Lower lobe of right lung (tissue), 2 donors: ENCODE measurements around the gene ZFP91. TPM values are rescaled to one million over a fixed set of nuclear protein-coding genes. Genes with fewer than 3 reads are reported as not detected.

Experiments
- ATAC-seq, 2 donors: fragments of 200-7000 bp; cut with Tn5 transposase; one replicate each; pipeline ENCODE4 v1.9.1; 2020 to 2022; ENCODE audit warnings: mild to moderate bottlenecking in 2 of 2, moderate library complexity in 2 of 2
- DNase-seq: peaks from one replicate; pipeline ENCODE4 v3.0.0-alpha.2; 2020
- H3K27ac ChIP-seq: fragments of 200-600 bp; one replicate; pipeline ENCODE4 v1.8.0; 2022
- H3K27me3 ChIP-seq: fragments of 200-600 bp; one replicate; pipeline ENCODE4 v1.8.0; 2022; ENCODE audit warnings: low read depth
- H3K36me3 ChIP-seq: fragments of 200-600 bp; one replicate; pipeline ENCODE4 v1.8.0; 2022; ENCODE audit warnings: mild to moderate bottlenecking
- H3K4me1 ChIP-seq: fragments of 200-600 bp; one replicate; pipeline ENCODE4 v1.8.0; 2022
- H3K4me3 ChIP-seq: fragments of 200-600 bp; one replicate; pipeline ENCODE4 v1.8.0; 2022; ENCODE audit warnings: mild to moderate bottlenecking
- H3K9me3 ChIP-seq: fragments of 200-600 bp; one replicate; pipeline ENCODE4 v1.8.0; 2022
- CTCF ChIP-seq: fragments of 200-600 bp; IDR thresholded peaks from one replicate; pipeline ENCODE4 v1.8.0; 2022; ENCODE audit warnings: antibody characterized with exemption, mild to moderate bottlenecking
- intact Hi-C: fragments of 100-400 bp; cut with DNase I; formaldehyde crosslinking; loops from one replicate; pipeline ENCODE4 v1.11.0; 2022
- total RNA-seq: library from RNA; stranded (reverse); fragmentation: NEBNext Ultra II Directional; extraction: Animal tissue kit (Norgen Biotek cat#: 25700); gene quantifications from one replicate; pipeline ENCODE4 v1.2.1, GENCODE V29; 2021
- donor health status: DM: no; HTN: yes; CAD: no; lungs with severe emphysema.

The ZFP91 gene
- total RNA-seq, 1 donor from 2014 or later, result 44.5 TPM

- no peaks in the 10 kb centered on the region for H3K27me3 ChIP-seq
- H3K4me1 ChIP-seq, result peaks cover 11% of the 10 kb centered on the region
- intact Hi-C loops, result no loop called here
- H3K4me3 ChIP-seq, result no peak overlapping the region
- no peaks in the 10 kb centered on the region for H3K36me3 ChIP-seq
- no peak overlapping the region for H3K27ac ChIP-seq
- TF ChIP-seq CTCF, result no peak
- DNase-seq (no peak), ATAC-seq (no peak)
- H3K9me3 ChIP-seq, result no peaks in the 10 kb centered on the region
These were observed 52.5 kb downstream of the ZFP91 start for GRCh38 chr11:58631378-58631777.

- Histone ChIP-seq H3K4me1 (peaks cover under 1% of the 10 kb centered on the region), H3K9me3 (no peaks in the 10 kb centered on the region), H3K27ac (no peak overlapping the region), H3K36me3 (no peaks in the 10 kb centered on the region), H3K27me3 (no peaks in the 10 kb centered on the region), H3K4me3 (no peak overlapping the region)
- intact Hi-C loops, result no loop called here
- TF ChIP-seq CTCF, result no peak
- DNase-seq, result no peak
- ATAC-seq, result no peak
These were observed 53.6 kb downstream of the ZFP91 start for GRCh38 chr11:58632510-58632909.

- no peaks in the 10 kb centered on the region for H3K9me3 ChIP-seq
- DNase-seq, result no peak
- H3K27ac ChIP-seq, result no peak overlapping the region
- H3K36me3 ChIP-seq, result no peaks in the 10 kb centered on the region
- no peaks in the 10 kb centered on the region for H3K27me3 ChIP-seq
- no peak for ATAC-seq
- no peak for TF ChIP-seq CTCF
- peaks cover 16% of the 10 kb centered on the region for H3K4me1 ChIP-seq
- intact Hi-C loops, result no loop called here
- no peak overlapping the region for H3K4me3 ChIP-seq
These were observed 57.7 kb downstream of the ZFP91 start for GRCh38 chr11:58636587-58636986.

GRCh38 chr11:58637371-58637770, 58.5 kb downstream of the ZFP91 start:
- H3K9me3 ChIP-seq, result no peaks in the 10 kb centered on the region
- intact Hi-C loops, result no loop called here

DNA sequence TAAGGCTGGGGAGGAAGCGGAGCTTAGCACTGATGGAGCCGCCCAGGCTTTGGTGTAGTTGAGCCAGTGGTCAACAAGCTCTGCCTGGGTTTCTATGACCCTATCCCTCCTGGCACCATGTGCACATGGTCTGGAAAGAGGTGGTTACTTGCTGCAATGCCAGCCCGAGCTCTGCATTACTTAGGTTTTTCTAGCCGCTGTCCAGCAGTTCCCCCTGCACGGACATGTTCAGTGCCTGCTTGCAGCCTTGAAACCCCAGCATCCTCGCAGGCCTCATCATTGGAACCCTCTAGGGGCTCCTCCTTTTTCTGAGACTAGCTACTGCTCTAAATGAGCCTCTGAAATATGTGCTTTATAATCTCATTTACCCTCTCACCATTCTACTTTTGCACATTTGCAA, 60.2 kb downstream of the ZFP91 start:
- Histone ChIP-seq H3K9me3 (no peaks in the 10 kb centered on the region), H3K27ac (no peak overlapping the region), H3K4me3 (no peak overlapping the region), H3K4me1 (peaks cover 16% of the 10 kb centered on the region), H3K36me3 (no peaks in the 10 kb centered on the region), H3K27me3 (no peaks in the 10 kb centered on the region)
- no peak for DNase-seq
- TF ChIP-seq CTCF, result no peak
- no peak for ATAC-seq
- intact Hi-C loops, result no loop called here

More at GRCh38 chr11:58637371-58637770, 58.5 kb downstream of the ZFP91 start:
- DNase-seq (no peak), ATAC-seq (no peak)
- H3K36me3 ChIP-seq, result no peaks in the 10 kb centered on the region
- peaks cover 16% of the 10 kb centered on the region for H3K4me1 ChIP-seq
- TF ChIP-seq CTCF, result no peak
- H3K4me3 ChIP-seq, result no peak overlapping the region
- no peaks in the 10 kb centered on the region for H3K27me3 ChIP-seq
- no peak overlapping the region for H3K27ac ChIP-seq

DNA sequence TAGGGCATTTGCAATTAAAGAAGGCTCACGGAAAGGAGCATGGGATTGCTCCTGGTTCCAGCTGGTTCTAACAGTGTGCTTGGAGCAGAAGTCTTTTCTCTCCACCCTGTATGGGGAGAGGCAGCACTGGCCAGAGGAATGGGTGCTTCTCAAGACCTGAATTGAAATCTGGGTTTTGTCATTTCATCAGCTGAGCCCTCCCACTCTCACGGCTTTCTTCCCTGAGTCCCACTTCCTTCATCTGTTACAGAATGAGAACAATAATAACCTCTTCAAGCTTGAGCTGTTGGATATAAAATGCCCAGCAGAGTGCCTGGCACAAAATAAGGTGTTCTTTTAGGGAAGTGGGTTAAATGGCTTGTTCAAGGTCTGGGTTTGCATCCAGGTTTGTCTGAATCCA, 60.8 kb downstream of the ZFP91 start:
- DNase-seq, result no peak
- intact Hi-C loops, result no loop called here

More for the DNA sequence above, 60.8 kb downstream of the ZFP91 start:
- Histone ChIP-seq H3K4me3 (no peak overlapping the region), H3K4me1 (peaks cover 16% of the 10 kb centered on the region), H3K27ac (no peak overlapping the region), H3K9me3 (no peaks in the 10 kb centered on the region), H3K36me3 (no peaks in the 10 kb centered on the region), H3K27me3 (no peaks in the 10 kb centered on the region)
- ATAC-seq, result no peak
- TF ChIP-seq CTCF, result no peak
